Fibroblast of mammary gland (primary cell): ENCODE measurements around the gene PRKCQ.
A peak's percentile ranks its signal among the peaks of the same experiment; 100 is the strongest.

ENCODE experiments used
- DNase-seq: peaks from one replicate; pipeline ENCODE4 v3.0.0-alpha.2; 2010; ENCODE audit warnings: low read depth
- H3K4me3 ChIP-seq: 2 replicates; pipeline ENCODE4 v1.5.1; 2011; ENCODE audit warnings: low read depth, mild to moderate bottlenecking, low read length, moderate library complexity; ENCODE audit not compliant: control insufficient read depth
- TF ChIP-seq, protein P1 (sequence below): conservative IDR thresholded peaks from 2 replicates; pipeline ENCODE4 v1.5.1; 2011; ENCODE audit warnings: low read depth, low read length, inconsistent platforms; ENCODE audit not compliant: control insufficient read depth, insufficient read depth

PRKCQ gene

DNA sequence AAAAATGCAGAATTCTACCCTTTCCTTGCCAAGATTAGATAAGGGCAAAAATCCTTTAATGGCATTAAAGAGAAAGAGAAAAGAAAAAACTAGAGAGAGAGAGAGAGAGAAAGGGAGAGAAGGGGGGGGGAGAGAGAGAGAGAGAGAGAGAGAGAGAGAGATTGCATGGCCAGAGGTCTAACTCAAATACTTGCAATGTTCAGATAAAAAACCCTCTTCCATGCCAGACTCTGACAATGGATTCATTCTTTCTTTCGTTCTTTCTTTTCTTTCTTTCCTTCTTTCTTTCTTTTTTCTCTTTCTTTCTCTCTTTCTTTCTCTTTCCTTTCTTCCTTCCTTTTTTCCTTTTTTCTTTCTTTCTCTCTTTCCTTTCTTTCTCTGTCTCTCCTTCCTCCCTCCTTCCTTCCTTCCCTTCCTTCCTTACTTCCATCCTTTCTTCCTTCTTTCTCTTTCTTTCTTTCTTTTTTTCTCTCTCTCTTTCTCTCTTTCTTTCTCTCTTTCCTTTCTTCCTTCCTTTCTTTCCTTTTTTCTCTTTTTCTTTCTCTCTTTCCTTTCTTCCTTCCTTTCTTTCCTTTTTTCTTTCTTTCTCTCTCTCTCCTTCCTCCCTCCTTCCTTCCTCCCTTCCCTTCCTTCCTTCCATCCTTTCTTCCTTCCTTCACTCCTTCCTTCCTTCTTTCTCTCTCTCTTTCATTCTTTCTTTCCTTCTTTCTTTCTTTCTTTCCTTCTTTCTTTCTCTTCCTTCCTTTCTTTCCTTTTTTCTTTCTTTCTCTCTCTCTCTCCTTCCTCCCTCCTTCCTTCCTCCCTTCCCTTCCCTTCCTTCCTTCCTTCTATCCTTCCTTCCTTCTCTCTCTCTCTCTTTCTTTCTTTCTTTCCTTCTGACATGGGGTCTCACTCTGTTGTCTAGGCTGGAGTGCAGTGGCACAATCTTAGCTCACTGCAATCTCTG is 175.7 kb downstream of the PRKCQ start:
- no peak overlapping the region for H3K4me3 ChIP-seq
- no peak for DNase-seq
- TF ChIP-seq, protein P1, sequence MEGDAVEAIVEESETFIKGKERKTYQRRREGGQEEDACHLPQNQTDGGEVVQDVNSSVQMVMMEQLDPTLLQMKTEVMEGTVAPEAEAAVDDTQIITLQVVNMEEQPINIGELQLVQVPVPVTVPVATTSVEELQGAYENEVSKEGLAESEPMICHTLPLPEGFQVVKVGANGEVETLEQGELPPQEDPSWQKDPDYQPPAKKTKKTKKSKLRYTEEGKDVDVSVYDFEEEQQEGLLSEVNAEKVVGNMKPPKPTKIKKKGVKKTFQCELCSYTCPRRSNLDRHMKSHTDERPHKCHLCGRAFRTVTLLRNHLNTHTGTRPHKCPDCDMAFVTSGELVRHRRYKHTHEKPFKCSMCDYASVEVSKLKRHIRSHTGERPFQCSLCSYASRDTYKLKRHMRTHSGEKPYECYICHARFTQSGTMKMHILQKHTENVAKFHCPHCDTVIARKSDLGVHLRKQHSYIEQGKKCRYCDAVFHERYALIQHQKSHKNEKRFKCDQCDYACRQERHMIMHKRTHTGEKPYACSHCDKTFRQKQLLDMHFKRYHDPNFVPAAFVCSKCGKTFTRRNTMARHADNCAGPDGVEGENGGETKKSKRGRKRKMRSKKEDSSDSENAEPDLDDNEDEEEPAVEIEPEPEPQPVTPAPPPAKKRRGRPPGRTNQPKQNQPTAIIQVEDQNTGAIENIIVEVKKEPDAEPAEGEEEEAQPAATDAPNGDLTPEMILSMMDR, result no peak

DNA sequence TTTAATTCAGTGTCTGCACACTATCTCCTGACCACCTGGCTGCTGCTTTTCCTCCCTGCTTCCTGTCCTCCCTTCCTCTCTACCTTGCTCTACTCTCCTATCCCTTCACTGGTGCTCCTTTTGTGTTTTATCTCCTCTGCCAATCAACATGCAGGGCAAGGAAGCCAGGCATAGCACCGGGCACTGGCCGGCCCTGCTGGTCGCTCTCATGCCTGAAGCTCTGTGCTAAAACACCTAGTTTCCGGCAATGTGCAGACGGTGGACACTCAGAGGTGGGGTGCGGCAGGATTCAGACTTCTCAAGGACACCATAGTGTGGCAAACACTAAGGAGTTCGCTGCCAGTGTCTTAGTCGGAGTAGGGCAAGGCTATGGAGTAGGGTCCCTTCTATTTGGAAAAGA is 177.1 kb downstream of the PRKCQ start:
- TF ChIP-seq, protein P1, result no peak
- no peak for DNase-seq
- no peak overlapping the region for H3K4me3 ChIP-seq

DNA sequence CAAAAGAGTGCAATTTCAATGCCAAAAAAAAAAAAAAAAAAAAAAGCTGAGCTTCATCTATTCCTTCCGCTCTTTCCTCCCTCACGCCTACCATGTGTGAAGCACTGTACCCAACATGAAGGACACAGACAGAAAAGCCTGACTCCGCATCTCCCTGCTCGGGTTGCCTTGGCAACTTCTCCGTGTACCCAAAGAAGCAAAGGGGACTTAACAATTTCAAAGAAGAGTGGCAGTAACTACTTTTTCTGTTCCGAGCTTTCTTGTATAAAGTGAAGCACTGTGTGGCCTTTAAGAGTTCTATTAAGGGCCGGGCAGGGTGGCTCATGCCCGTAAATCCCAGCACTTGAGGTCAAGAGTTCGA is 177.7 kb downstream of the PRKCQ start:
- TF ChIP-seq, protein P1, result no peak
- no peak overlapping the region for H3K4me3 ChIP-seq
- DNase-seq, result no peak

DNA sequence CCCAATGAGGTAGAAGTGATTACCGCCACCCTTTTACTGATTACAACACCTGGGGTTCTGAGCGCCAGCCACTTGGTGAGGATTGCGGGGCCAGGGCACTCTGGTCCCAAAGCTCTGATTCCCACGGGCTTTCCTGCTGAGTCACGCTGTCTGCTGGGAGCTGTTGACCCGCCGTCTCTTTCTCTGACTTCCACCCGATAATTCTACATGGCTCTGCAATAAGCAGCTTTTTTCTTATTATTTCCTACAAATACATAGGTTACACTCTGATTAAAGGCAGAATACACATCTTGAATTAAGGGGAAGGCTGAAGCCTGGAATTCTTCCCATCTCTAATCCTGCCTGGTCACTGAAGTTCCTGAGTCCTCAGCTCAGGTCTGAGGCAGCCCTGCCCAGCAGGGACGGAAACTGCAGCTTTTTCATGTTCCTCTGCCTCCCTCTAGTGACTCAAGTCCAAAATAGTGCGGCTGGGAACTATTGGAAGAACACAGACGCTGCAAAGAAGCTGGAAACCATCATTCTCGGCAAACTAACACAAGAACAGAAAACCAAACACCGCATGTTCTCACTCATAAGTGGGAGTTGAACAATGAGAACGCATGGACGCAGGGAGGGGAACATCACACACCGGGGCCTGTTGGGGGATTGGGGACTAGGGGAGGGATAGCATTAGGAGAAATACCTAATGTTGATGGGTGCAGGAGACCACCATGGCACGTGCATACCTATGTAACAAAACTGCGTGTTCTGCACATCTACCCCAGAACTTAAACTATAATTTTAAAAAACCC is 178.3 kb downstream of the PRKCQ start:
- H3K4me3 ChIP-seq, result peak overlapping the region; percentile 35
- TF ChIP-seq, protein P1, result peak; percentile 78
- peak; percentile 90 for DNase-seq

DNA sequence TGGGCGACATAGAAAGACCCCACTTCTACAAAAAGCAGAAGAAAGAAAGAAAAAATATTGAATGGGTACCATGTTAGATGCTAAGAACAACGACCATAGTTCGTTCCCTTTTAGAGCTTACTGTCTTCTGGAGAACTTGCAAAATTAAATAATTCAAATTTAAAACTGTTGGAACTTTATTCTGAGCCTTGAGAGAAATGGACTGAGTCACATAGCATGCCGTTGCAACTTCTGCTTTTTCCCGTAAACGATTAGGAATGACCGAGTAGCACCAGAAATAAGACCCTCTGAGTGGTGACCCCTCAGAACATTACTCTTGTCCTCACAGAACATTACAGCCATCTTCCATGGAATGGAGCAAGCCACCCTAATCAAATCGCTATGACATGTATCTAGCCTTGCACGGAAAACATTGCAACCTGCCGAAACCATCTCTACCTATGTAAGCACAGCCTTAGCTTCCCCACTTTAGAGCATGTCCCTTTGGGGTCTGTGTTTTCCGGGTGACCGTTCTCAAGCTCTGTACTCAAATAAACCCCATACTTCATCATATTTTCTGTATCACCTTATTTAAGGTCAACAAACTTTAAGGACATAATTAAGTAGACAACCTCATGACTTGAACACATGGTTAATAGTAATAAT is 179.1 kb downstream of the PRKCQ start:
- TF ChIP-seq, protein P1, result no peak
- no peak overlapping the region for H3K4me3 ChIP-seq
- peak; percentile 15 for DNase-seq

DNA sequence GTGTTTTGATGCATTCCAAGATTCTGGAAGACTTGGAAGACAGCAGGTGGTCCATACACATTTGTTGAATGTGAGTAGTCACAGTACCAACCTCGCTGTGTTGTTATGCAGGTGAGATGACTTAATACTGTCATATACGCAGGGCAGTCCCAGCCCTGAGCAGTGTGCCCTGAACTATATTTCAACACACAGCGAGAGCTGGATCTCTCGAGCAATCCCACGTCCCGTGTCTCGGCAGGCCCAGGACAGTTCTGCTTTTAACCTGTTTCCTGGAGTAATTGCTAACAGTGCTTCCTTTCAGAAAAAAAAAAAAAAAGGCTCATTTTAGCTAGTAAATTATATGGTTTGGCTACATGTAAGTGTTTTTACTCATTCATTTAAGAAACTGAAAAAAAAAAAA is 179.7 kb downstream of the PRKCQ start:
- DNase-seq, result no peak
- H3K4me3 ChIP-seq, result no peak overlapping the region
- TF ChIP-seq, protein P1, result no peak
